ENCODE data around the gene PLSCR1. TPM values are rescaled to one million over a fixed set of nuclear protein-coding genes. Genes with fewer than 3 reads are reported as not detected.
"Not testable (repeated sequence)": the region's sequence is repeated elsewhere in the genome, so short reads cannot be mapped to it uniquely, and the experiment has no call there.

The PLSCR1 gene
- total RNA-seq, 1 experiment from 2014 or later: 60.1 TPM

GRCh38 chr3:146491303-146491702 is 53.1 kb downstream of the PLSCR1 start:
- peak in 1 of 2 experiments; percentile 37 for DNase-seq
- BruUV-seq (replicated peaks): no TSS peak

GRCh38 chr3:146485297-146485696 is 59.1 kb downstream of the PLSCR1 start:
- no peaks in the 10 kb centered on the region; the same call in 1 of the 2 replicates for H3K9me2 ChIP-seq (ENCODE audit: insufficient read depth)
- no peaks in the 10 kb centered on the region for H3K36me3 ChIP-seq (ENCODE audit: low read depth)
- ChIA-PET CTCF (no interaction called here), POLR2A (ENCODE audit: unreplicated experiment) (no interaction called here)
- H2AFZ ChIP-seq: no peak overlapping the region
- no peak overlapping the region for H3K4me3 ChIP-seq
- H3K79me2 ChIP-seq (ENCODE audit: low read depth): no peaks in the 10 kb centered on the region
- no peaks in the 10 kb centered on the region; the same call in 1 of the 2 replicates for H3K9me3 ChIP-seq (ENCODE audit: insufficient read depth, low read depth)
- TF ChIP-seq EZH2 (IDR thresholded peaks at IDR 0.05; ENCODE audit: low read depth) (no peak), CTCF (conservative IDR thresholded peaks at IDR 0.05) (no peak)
- no peak overlapping the region for H3K27ac ChIP-seq
- no peaks in the 10 kb centered on the region for H3F3A ChIP-seq (ENCODE audit: insufficient read depth, low read depth)
- no TSS peak for BruUV-seq (replicated peaks)
- no peak for DNase-seq
- intact Hi-C loops (cut with micrococcal nuclease; ENCODE audit: unreplicated experiment): no loop called here
- no peaks in the 10 kb centered on the region for H3K4me1 ChIP-seq (replicated peaks; ENCODE audit: insufficient read depth)
- H4K20me1 ChIP-seq (ENCODE audit: insufficient read depth): no peaks in the 10 kb centered on the region
- no peaks in the 10 kb centered on the region for H3K27me3 ChIP-seq (ENCODE audit: insufficient read depth, low read depth)
- no peak overlapping the region for H3K4me2 ChIP-seq

More at GRCh38 chr3:146491303-146491702, 53.1 kb downstream of the PLSCR1 start:
- H3K27me3 ChIP-seq (ENCODE audit: insufficient read depth, low read depth): no peaks in the 10 kb centered on the region
- no peak overlapping the region for H3K27ac ChIP-seq
- H3K9me3 ChIP-seq (ENCODE audit: insufficient read depth, low read depth): peaks cover 3% of the 10 kb centered on the region; the same call in 1 of the 2 replicates
- no peaks in the 10 kb centered on the region for H4K20me1 ChIP-seq (ENCODE audit: insufficient read depth)
- ChIA-PET POLR2A (ENCODE audit: unreplicated experiment) (interaction anchor here (0.6 kb wide), 1 partner anchor 305 kb away, joined by 7 read pairs; no protein-coding TSS in a partner anchor), CTCF (no interaction called here)
- H3K4me3 ChIP-seq: no peak overlapping the region
- no peak overlapping the region for H2AFZ ChIP-seq
- TF ChIP-seq CTCF (conservative IDR thresholded peaks at IDR 0.05) (no peak), EZH2 (IDR thresholded peaks at IDR 0.05; ENCODE audit: low read depth) (no peak)
- H3K9me2 ChIP-seq (ENCODE audit: insufficient read depth): no peaks in the 10 kb centered on the region; the same call in 1 of the 2 replicates
- intact Hi-C loops (cut with micrococcal nuclease; ENCODE audit: unreplicated experiment): no loop called here
- no peaks in the 10 kb centered on the region for H3F3A ChIP-seq (ENCODE audit: insufficient read depth, low read depth)
- H3K36me3 ChIP-seq (ENCODE audit: low read depth): no peaks in the 10 kb centered on the region
- no peaks in the 10 kb centered on the region for H3K4me1 ChIP-seq (replicated peaks; ENCODE audit: insufficient read depth)
- H3K79me2 ChIP-seq (ENCODE audit: low read depth): no peaks in the 10 kb centered on the region
- H3K4me2 ChIP-seq: no peak overlapping the region

GRCh38 chr3:146476094-146476740 is 68.2 kb downstream of the PLSCR1 start:
- H3K4me3 ChIP-seq: no peak overlapping the region

GRCh38 chr3:146474976-146475375 is 69.4 kb downstream of the PLSCR1 start:
- H4K20me1 ChIP-seq (ENCODE audit: insufficient read depth); CTCF ChIA-PET; H3K36me3 ChIP-seq (ENCODE audit: low read depth); H3K79me2 ChIP-seq (ENCODE audit: low read depth); H3K4me2 ChIP-seq; H3K9me3 ChIP-seq (ENCODE audit: insufficient read depth, low read depth); H3K4me1 ChIP-seq (replicated peaks; ENCODE audit: insufficient read depth); H3K27me3 ChIP-seq (ENCODE audit: insufficient read depth, low read depth); H3K27ac ChIP-seq; DNase-seq; H3K9me2 ChIP-seq (ENCODE audit: insufficient read depth); POLR2A ChIA-PET (ENCODE audit: unreplicated experiment); H3K4me3 ChIP-seq; H3F3A ChIP-seq (ENCODE audit: insufficient read depth, low read depth); BruUV-seq (replicated peaks); intact Hi-C loops (cut with micrococcal nuclease; ENCODE audit: unreplicated experiment): not testable (repeated sequence)
- 0 out of 2 replicates have a peak overlapping the region, but pooled peaks have one; percentile 6 for H2AFZ ChIP-seq

More at GRCh38 chr3:146476094-146476740, 68.2 kb downstream of the PLSCR1 start:
- H3K9me2 ChIP-seq (ENCODE audit: insufficient read depth): no peaks in the 10 kb centered on the region
- no peak for DNase-seq
- intact Hi-C loops (cut with micrococcal nuclease; ENCODE audit: unreplicated experiment): no loop called here
- no peaks in the 10 kb centered on the region for H3F3A ChIP-seq (ENCODE audit: insufficient read depth, low read depth)
- H3K27me3 ChIP-seq (ENCODE audit: insufficient read depth, low read depth): no peaks in the 10 kb centered on the region
- no peak for TF ChIP-seq EZH2 (IDR thresholded peaks at IDR 0.05; ENCODE audit: low read depth)
- no peak for TF ChIP-seq CTCF (conservative IDR thresholded peaks at IDR 0.05)
- 0 out of 2 replicates have a peak, but pooled peaks cover 5% of the 10 kb centered on the region for H3K4me1 ChIP-seq (replicated peaks; ENCODE audit: insufficient read depth)
- H3K27ac ChIP-seq: no peak overlapping the region
- H3K36me3 ChIP-seq (ENCODE audit: low read depth): no peaks in the 10 kb centered on the region
- no peaks in the 10 kb centered on the region for H3K79me2 ChIP-seq (ENCODE audit: low read depth)
- BruUV-seq (replicated peaks): no TSS peak
- POLR2A ChIA-PET (ENCODE audit: unreplicated experiment): interaction anchor here (0.7 kb wide), 1 partner anchor 101 kb away, joined by 9 read pairs; no protein-coding TSS in a partner anchor
- CTCF ChIA-PET: no interaction called here
- H2AFZ ChIP-seq: no peak overlapping the region
- H3K9me3 ChIP-seq (ENCODE audit: insufficient read depth, low read depth): no peaks in the 10 kb centered on the region; the same call in 1 of the 2 replicates
- H4K20me1 ChIP-seq (ENCODE audit: insufficient read depth): no peaks in the 10 kb centered on the region
- H3K4me2 ChIP-seq: no peak overlapping the region

Measured in PC-9 (cell line).